Activated CD4-positive, alpha-beta memory T cell treated with anti-CD3 and anti-CD28 coated beads, Interleukin-2, amount 10 ng/mL, durations not matched to agents 7 days and 5 days (primary cell): ENCODE results near the gene NUBP1. TPM values are rescaled to one million over a fixed set of nuclear protein-coding genes. Genes with fewer than 3 reads are reported as not detected.
A peak's percentile ranks its signal among the peaks of the same experiment; 100 is the strongest.
"Not testable (repeated sequence)": the region's sequence is repeated elsewhere in the genome, so short reads cannot be mapped to it uniquely, and the experiment has no call there.

Experiments
- CTCF ChIA-PET: fragments of 350-600 bp; sonication (Branson Sonifier 250); formaldehyde crosslinking; loops from one replicate; lab custom pipeline; 2021; ENCODE audit warnings: antibody characterized with exemption, inconsistent platforms; lab: Charles Lee
- POLR2A ChIA-PET: fragments of 350-600 bp; sonication (Branson Sonifier 250); formaldehyde crosslinking; loops from one replicate; lab custom pipeline; 2021; ENCODE audit warnings: antibody characterized with exemption; lab: Charles Lee
- DNase-seq: peaks from one replicate; pipeline ENCODE4 v3.0.0-alpha.2; 2020
- H3K27ac Mint-ChIP-seq: one replicate; pipeline ENCODE4 v1.8.0; 2021; ENCODE audit warnings: mild to moderate bottlenecking, mixed read lengths
- H3K27me3 Mint-ChIP-seq: one replicate; pipeline ENCODE4 v1.8.0; 2021; ENCODE audit warnings: mixed read lengths
- H3K36me3 Mint-ChIP-seq: one replicate; pipeline ENCODE4 v1.8.0; 2021; ENCODE audit warnings: low read depth, mixed read lengths
- H3K4me1 Mint-ChIP-seq: one replicate; pipeline ENCODE4 v1.8.0; 2021; ENCODE audit warnings: mixed read lengths
- H3K4me3 Mint-ChIP-seq: one replicate; pipeline ENCODE4 v1.8.0; 2021; ENCODE audit warnings: mild to moderate bottlenecking, mixed read lengths
- H3K9me3 Mint-ChIP-seq: one replicate; pipeline ENCODE4 v1.8.0; 2021; ENCODE audit warnings: mixed read lengths
- total RNA-seq, 2 experiments: library from RNA; stranded (reverse); gene quantifications; one replicate each; pipeline ENCODE4 v1.2.3, GENCODE V29; 2021

NUBP1 gene
- total RNA-seq, 2 experiments from 2014 or later = 29.4 to 31.5 TPM

- Mint-ChIP-seq H3K4me3 (no peak overlapping the region), H3K27me3 (peaks cover 52% of the 10 kb centered on the region), H3K36me3 (no peaks in the 10 kb centered on the region), H3K9me3 (no peaks in the 10 kb centered on the region), H3K4me1 (no peaks in the 10 kb centered on the region), H3K27ac (no peak overlapping the region)
- ChIA-PET CTCF (no interaction called here), POLR2A (no interaction called here)
- DNase-seq = no peak
Observed at GRCh38 chr16:10782628-10783027, 39.0 kb downstream of the NUBP1 start.

- H3K4me1 Mint-ChIP-seq = no peaks in the 10 kb centered on the region
Observed at GRCh38 chr16:10787304-10787703, 43.7 kb downstream of the NUBP1 start.

DNA sequence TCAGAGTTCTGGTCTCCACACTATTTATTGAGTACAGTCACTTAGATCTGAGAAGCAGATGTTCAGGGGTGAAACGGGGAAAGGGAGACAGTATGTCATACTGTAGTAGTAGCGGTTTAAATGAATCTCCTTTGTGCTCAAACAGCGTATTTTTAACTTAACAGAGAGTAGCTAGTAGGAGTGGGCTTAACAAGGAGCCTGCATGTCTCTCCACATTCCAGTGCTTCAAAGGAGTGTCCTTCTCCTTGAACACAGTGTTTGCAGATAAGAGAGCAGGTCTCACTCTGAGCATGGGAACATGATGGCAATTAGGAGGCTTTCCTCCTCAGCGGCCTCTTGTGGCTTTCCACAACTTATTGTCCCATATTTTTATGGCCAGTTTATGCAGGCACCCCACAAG lies 45.0 kb downstream of the NUBP1 start:
- H3K27me3 Mint-ChIP-seq = peaks cover 34% of the 10 kb centered on the region
- DNase-seq, H3K9me3 Mint-ChIP-seq, H3K36me3 Mint-ChIP-seq, H3K4me3 Mint-ChIP-seq, CTCF ChIA-PET, POLR2A ChIA-PET, H3K4me1 Mint-ChIP-seq, H3K27ac Mint-ChIP-seq: not testable (repeated sequence)

More at GRCh38 chr16:10787304-10787703, 43.7 kb downstream of the NUBP1 start:
- H3K36me3 Mint-ChIP-seq = no peaks in the 10 kb centered on the region
- CTCF ChIA-PET = no interaction called here
- no peak overlapping the region for H3K4me3 Mint-ChIP-seq
- POLR2A ChIA-PET = no interaction called here
- peaks cover under 1% of the 10 kb centered on the region for H3K9me3 Mint-ChIP-seq
- H3K27ac Mint-ChIP-seq = no peak overlapping the region
- no peak for DNase-seq
- H3K27me3 Mint-ChIP-seq = peaks cover 42% of the 10 kb centered on the region

GRCh38 chr16:10791048-10791447 lies 47.4 kb downstream of the NUBP1 start:
- Mint-ChIP-seq H3K27me3 (peaks cover 32% of the 10 kb centered on the region), H3K4me3 (no peak overlapping the region), H3K36me3 (no peaks in the 10 kb centered on the region), H3K4me1 (no peaks in the 10 kb centered on the region), H3K27ac (no peak overlapping the region), H3K9me3 (peaks cover 3% of the 10 kb centered on the region)
- CTCF ChIA-PET = no interaction called here
- no peak for DNase-seq
- POLR2A ChIA-PET = no interaction called here

GRCh38 chr16:10799736-10800135 lies 56.1 kb downstream of the NUBP1 start:
- Mint-ChIP-seq H3K4me1 (no peaks in the 10 kb centered on the region), H3K4me3 (no peak overlapping the region), H3K36me3 (no peaks in the 10 kb centered on the region), H3K9me3 (no peaks in the 10 kb centered on the region), H3K27ac (no peak overlapping the region), H3K27me3 (peaks cover 5% of the 10 kb centered on the region)
- CTCF ChIA-PET = no interaction called here
- no peak for DNase-seq
- POLR2A ChIA-PET = no interaction called here

GRCh38 chr16:10805334-10805733 lies 61.7 kb downstream of the NUBP1 start:
- H3K4me1 Mint-ChIP-seq = peaks cover 7% of the 10 kb centered on the region
- peaks cover 13% of the 10 kb centered on the region for H3K27me3 Mint-ChIP-seq
- no peak for DNase-seq
- no peaks in the 10 kb centered on the region for H3K36me3 Mint-ChIP-seq
- ChIA-PET POLR2A (no interaction called here), CTCF (no interaction called here)
- H3K27ac Mint-ChIP-seq = no peak overlapping the region
- H3K9me3 Mint-ChIP-seq = no peaks in the 10 kb centered on the region
- H3K4me3 Mint-ChIP-seq = no peak overlapping the region

DNA sequence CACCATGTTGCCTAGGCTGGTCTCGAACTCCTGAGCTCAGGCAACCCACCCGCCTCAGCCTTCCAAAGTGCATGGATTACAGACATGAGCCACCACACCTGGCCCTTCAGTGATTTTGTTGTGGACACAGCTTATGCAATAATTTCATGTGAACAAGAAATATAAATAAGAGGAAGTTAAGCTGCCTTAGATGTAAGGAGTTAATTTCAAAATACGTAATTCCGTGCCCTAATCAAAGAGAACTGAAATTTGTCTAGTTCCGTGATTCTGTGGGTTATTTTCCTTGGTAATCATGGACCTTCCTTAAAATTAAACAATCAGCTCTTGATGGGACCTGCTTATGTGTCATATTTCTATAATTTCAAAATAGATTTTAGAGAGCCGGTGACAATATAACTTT lies 63.1 kb downstream of the NUBP1 start:
- CTCF ChIA-PET = no interaction called here
- H3K4me3 Mint-ChIP-seq = no peak overlapping the region
- no peak overlapping the region for H3K27ac Mint-ChIP-seq
- H3K27me3 Mint-ChIP-seq = peaks cover 13% of the 10 kb centered on the region
- POLR2A ChIA-PET = no interaction called here
- no peaks in the 10 kb centered on the region for H3K36me3 Mint-ChIP-seq
- no peak for DNase-seq
- H3K4me1 Mint-ChIP-seq = peaks cover 7% of the 10 kb centered on the region
- H3K9me3 Mint-ChIP-seq = peaks cover 4% of the 10 kb centered on the region

- Mint-ChIP-seq H3K9me3 (peaks cover 4% of the 10 kb centered on the region), H3K4me3 (no peak overlapping the region), H3K27me3 (peaks cover 13% of the 10 kb centered on the region), H3K27ac (no peak overlapping the region), H3K4me1 (peaks cover 21% of the 10 kb centered on the region), H3K36me3 (no peaks in the 10 kb centered on the region)
- no peak for DNase-seq
- ChIA-PET POLR2A (no interaction called here), CTCF (no interaction called here)
Observed at GRCh38 chr16:10808218-10808617, 64.6 kb downstream of the NUBP1 start.

DNA sequence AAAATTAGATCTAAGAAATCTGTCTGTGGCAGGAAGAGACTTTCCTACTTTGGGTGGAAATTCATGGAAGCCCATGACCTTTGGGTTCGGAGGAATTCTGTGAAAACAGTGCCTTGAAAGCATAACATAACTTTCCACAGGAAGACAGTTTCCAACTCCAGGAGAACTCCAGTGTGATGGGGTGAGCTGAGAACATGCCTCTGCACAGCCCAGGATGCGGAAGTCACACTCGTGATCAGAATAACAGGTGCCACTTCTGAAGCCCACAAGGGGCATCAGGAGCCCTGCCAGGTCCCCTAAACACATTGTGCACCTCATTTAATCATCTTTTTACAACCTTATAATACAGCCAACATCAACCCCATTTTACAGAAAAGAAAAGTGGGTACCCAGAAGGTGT lies 65.2 kb downstream of the NUBP1 start:
- peaks cover 23% of the 10 kb centered on the region for H3K4me1 Mint-ChIP-seq
- H3K4me3 Mint-ChIP-seq = no peak overlapping the region
- CTCF ChIA-PET = no interaction called here
- no peak overlapping the region for H3K27ac Mint-ChIP-seq
- H3K9me3 Mint-ChIP-seq = peaks cover 4% of the 10 kb centered on the region
- POLR2A ChIA-PET = no interaction called here
- H3K27me3 Mint-ChIP-seq = peaks cover 11% of the 10 kb centered on the region
- H3K36me3 Mint-ChIP-seq = no peaks in the 10 kb centered on the region
- DNase-seq = no peak

GRCh38 chr16:10809706-10810105 lies 66.1 kb downstream of the NUBP1 start:
- ChIA-PET CTCF (no interaction called here), POLR2A (no interaction called here)
- H3K4me1 Mint-ChIP-seq = peaks cover 23% of the 10 kb centered on the region
- no peaks in the 10 kb centered on the region for H3K36me3 Mint-ChIP-seq
- no peak overlapping the region for H3K4me3 Mint-ChIP-seq
- no peak overlapping the region for H3K27ac Mint-ChIP-seq
- no peak for DNase-seq
- H3K27me3 Mint-ChIP-seq = peaks cover 10% of the 10 kb centered on the region
- peaks cover 4% of the 10 kb centered on the region for H3K9me3 Mint-ChIP-seq

DNA sequence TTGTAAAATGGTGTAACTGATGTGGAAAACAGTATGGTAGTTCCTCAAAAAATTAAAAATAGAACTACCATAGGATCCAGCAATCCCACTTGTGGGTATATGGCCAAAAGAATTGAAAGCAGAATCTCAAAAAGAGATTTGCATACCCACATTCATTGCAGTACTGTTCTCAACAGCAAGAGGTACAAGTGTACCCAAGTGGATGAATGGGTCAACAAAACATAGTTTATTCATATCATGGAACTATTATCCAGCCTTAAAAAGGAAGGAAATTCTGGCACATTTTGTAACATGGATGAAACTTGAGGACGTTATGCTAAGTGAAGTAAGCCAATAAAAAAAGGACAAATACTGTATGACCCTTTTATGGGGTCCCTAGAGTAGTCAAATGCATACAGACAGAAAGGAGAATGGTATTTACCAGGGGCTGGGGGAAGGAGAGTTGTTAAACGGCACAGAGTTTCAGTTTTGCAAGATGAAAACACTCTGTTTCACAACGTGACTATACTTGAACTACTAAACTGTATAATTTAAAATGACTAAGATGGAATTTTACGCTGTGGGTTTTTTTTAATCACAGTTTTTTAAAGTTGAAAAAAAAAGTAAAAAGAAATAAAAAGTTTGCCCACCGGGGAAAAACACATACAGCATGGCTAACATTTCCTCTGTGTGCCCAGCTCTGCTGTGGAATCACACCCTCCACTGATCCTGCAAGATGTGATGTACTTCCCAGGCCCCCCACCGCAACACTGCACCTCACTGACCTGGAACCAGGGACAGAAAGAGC lies 68.9 kb downstream of the NUBP1 start:
- Mint-ChIP-seq H3K4me3 (no peak overlapping the region), H3K27ac (peak overlapping the region; percentile 11), H3K9me3 (peaks cover 4% of the 10 kb centered on the region), H3K36me3 (no peaks in the 10 kb centered on the region), H3K27me3 (no peaks in the 10 kb centered on the region), H3K4me1 (peaks cover 23% of the 10 kb centered on the region)
- DNase-seq = no peak
- CTCF ChIA-PET = no interaction called here
- POLR2A ChIA-PET = no interaction called here

GRCh38 chr16:10813099-10813455 lies 69.4 kb downstream of the NUBP1 start:
- H3K36me3 Mint-ChIP-seq = no peaks in the 10 kb centered on the region
- CTCF ChIA-PET = no interaction called here
- H3K9me3 Mint-ChIP-seq = peaks cover 4% of the 10 kb centered on the region
- no peak overlapping the region for H3K27ac Mint-ChIP-seq
- no peak for DNase-seq
- POLR2A ChIA-PET = no interaction called here
- no peaks in the 10 kb centered on the region for H3K27me3 Mint-ChIP-seq
- peaks cover 23% of the 10 kb centered on the region for H3K4me1 Mint-ChIP-seq
- H3K4me3 Mint-ChIP-seq = no peak overlapping the region

DNA sequence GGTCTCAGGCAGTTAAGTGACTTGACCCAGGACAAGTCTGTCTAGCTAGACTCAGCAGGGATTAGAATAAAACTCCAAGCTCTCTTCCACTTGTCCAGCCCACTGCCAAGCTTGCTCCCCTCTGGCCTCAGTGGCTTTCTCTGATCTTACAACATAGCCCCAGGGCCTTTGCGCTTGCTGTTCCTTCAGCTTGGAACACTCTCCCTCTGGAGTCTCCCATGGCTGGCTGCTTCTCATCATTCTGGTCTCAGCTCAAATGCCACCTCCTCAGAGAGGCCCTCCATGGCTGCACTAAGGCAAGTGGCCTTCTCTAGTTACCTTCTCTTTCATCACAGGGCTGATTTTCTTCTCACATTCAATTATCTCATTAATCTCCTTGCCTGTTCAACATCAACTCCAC lies 73.9 kb downstream of the NUBP1 start:
- Mint-ChIP-seq H3K36me3 (no peaks in the 10 kb centered on the region), H3K4me1 (peaks cover 12% of the 10 kb centered on the region), H3K27ac (no peak overlapping the region), H3K27me3 (no peaks in the 10 kb centered on the region), H3K4me3 (no peak overlapping the region), H3K9me3 (no peaks in the 10 kb centered on the region)
- POLR2A ChIA-PET = no interaction called here
- DNase-seq = no peak
- CTCF ChIA-PET = no interaction called here
